Nephron progenitor cell (in vitro differentiated cells): Measurements from ENCODE around the gene SPATA18.
A peak's percentile ranks its signal among the peaks of the same experiment; 100 is the strongest.

Experiments
- DNase-seq: peaks from one replicate; pipeline ENCODE4 v3.0.0; 2021
- H3K27ac Mint-ChIP-seq: 2 replicates; pipeline ENCODE4 v1.8.0; 2021; ENCODE audit warnings: mild to moderate bottlenecking, moderate library complexity, mixed read lengths
- H3K27me3 Mint-ChIP-seq: 2 replicates; pipeline ENCODE4 v1.8.0; 2021; ENCODE audit warnings: mild to moderate bottlenecking, low read depth, mixed read lengths; ENCODE audit not compliant: poor library complexity
- H3K36me3 Mint-ChIP-seq: 2 replicates; pipeline ENCODE4 v1.8.0; 2021; ENCODE audit warnings: low read depth, mixed read lengths
- H3K4me1 Mint-ChIP-seq: 2 replicates; pipeline ENCODE4 v1.8.0; 2021; ENCODE audit warnings: mixed read lengths
- H3K4me3 Mint-ChIP-seq: 2 replicates; pipeline ENCODE4 v1.8.0; 2021; ENCODE audit warnings: mild to moderate bottlenecking, moderate library complexity, mixed read lengths
- H3K9me3 Mint-ChIP-seq: 2 replicates; pipeline ENCODE4 v1.8.0; 2021; ENCODE audit warnings: mild to moderate bottlenecking, moderate library complexity, mixed read lengths
- TF ChIP-seq, protein P1 (sequence below): fragments of 200-600 bp; sonication (generic); IDR thresholded peaks from 2 replicates; pipeline ENCODE4 v1.5.0; 2021; ENCODE audit warnings: antibody characterized with exemption

SPATA18 gene

DNA sequence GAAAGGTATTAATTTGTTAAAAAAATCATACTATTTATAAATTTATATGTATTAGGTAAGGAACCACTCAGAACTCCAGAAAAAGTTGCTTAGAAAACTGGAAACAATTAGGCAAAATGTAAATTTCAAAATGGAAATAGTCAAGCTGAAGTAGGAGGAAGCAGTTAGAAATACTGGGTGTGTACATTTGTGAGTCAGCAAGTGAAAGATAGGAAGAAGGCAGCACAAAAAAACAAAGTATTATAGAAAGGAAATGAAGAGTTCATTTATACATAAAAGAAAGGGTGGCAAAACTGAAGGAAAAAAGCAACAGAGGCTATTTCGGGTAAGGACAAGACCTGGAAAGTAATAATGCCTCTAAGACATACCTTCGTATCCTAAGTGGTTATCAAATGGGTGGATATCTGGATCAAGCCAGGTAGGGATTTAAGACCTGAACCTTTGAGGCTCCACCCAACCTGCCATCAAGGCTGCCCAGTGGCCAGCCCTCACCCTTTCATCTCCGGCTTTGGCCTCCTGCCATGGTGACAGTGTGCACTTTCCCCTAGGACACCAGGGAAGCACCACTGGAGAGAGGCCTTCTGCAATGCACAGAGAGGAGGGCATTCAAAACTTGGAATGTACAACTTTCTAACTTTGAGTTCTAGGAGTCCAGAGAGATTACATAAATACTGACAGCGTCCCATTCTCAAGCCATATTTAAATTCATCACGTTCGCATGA lies 31.0 kb upstream of the SPATA18 start, which contains the start of gene LRRC66:
LRRC66 (minus strand) TSS at position 428 of the 722 bp plus-strand sequence. CDS start 2,750 bp downstream, outside the sequence.
- H3K36me3 Mint-ChIP-seq, result peaks cover 43% of the 10 kb centered on the region
- no peaks in the 10 kb centered on the region for H3K4me1 Mint-ChIP-seq
- no peaks in the 10 kb centered on the region for H3K9me3 Mint-ChIP-seq
- H3K4me3 Mint-ChIP-seq, result no peak within 1 kb of the TSS
- no peak for DNase-seq
- H3K27ac Mint-ChIP-seq, result peak within 1 kb of the TSS; percentile 3
- H3K27me3 Mint-ChIP-seq, result no peaks in the 10 kb centered on the region
- TF ChIP-seq, protein P1, sequence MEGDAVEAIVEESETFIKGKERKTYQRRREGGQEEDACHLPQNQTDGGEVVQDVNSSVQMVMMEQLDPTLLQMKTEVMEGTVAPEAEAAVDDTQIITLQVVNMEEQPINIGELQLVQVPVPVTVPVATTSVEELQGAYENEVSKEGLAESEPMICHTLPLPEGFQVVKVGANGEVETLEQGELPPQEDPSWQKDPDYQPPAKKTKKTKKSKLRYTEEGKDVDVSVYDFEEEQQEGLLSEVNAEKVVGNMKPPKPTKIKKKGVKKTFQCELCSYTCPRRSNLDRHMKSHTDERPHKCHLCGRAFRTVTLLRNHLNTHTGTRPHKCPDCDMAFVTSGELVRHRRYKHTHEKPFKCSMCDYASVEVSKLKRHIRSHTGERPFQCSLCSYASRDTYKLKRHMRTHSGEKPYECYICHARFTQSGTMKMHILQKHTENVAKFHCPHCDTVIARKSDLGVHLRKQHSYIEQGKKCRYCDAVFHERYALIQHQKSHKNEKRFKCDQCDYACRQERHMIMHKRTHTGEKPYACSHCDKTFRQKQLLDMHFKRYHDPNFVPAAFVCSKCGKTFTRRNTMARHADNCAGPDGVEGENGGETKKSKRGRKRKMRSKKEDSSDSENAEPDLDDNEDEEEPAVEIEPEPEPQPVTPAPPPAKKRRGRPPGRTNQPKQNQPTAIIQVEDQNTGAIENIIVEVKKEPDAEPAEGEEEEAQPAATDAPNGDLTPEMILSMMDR, result no peak

- H3K27me3 Mint-ChIP-seq, result no peaks in the 10 kb centered on the region
- DNase-seq, result no peak
- H3K4me1 Mint-ChIP-seq, result no peaks in the 10 kb centered on the region
- H3K9me3 Mint-ChIP-seq, result no peaks in the 10 kb centered on the region
- no peak overlapping the region for H3K4me3 Mint-ChIP-seq
- TF ChIP-seq, protein P1, result no peak
- H3K36me3 Mint-ChIP-seq, result peaks cover 82% of the 10 kb centered on the region
- no peak overlapping the region for H3K27ac Mint-ChIP-seq
These were observed 22.1 kb upstream of the SPATA18 start for GRCh38 chr4:52028970-52029369.

GRCh38 chr4:52032005-52032404 lies 19.1 kb upstream of the SPATA18 start:
- Mint-ChIP-seq H3K27ac (peak overlapping the region; percentile 6), H3K4me3 (no peak overlapping the region), H3K9me3 (no peaks in the 10 kb centered on the region), H3K36me3 (peaks cover 77% of the 10 kb centered on the region), H3K27me3 (peaks cover 4% of the 10 kb centered on the region), H3K4me1 (peaks cover 23% of the 10 kb centered on the region)
- no peak for DNase-seq
- TF ChIP-seq, protein P1, result no peak

- Mint-ChIP-seq H3K9me3 (no peaks in the 10 kb centered on the region), H3K4me1 (peaks cover 36% of the 10 kb centered on the region), H3K36me3 (peaks cover 47% of the 10 kb centered on the region), H3K27me3 (peaks cover 11% of the 10 kb centered on the region), H3K27ac (no peak overlapping the region), H3K4me3 (peak overlapping the region; percentile 46)
- TF ChIP-seq, protein P1, result no peak
- DNase-seq, result no peak
These were observed 15.9 kb upstream of the SPATA18 start for GRCh38 chr4:52035190-52035589.

DNA sequence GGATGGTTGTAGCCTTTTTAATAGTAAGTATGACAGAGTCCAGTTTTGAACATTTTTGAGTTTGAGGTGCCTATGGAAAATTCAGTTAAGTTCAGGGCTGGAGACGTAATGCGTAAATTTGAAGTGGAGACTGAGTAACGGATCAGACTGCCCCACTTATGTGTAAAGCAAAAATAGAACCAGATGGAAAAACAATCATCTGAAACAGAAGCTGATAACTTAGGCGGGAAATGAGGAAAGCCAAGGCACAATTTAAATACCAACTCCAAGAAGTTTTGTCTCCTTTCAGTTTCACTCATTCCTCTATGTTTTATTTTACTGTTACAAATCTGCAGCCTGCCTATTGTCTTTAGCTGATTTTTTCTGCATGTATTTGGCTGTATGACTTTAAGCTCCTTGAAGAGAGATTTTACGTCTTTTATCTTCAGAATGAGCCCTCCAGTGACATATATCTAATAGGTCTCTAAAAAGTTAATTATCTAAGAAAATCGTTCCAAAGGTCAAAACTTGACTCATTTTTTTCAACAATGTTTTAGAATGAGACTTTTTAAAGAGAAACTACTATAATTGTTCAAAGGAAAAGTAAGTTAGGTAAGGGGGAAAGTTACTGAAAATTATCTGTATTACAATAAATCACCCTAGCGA lies 14.1 kb upstream of the SPATA18 start:
- peaks cover 36% of the 10 kb centered on the region for H3K4me1 Mint-ChIP-seq
- peak overlapping the region; percentile 94 for H3K4me3 Mint-ChIP-seq
- DNase-seq, result no peak
- peaks cover 24% of the 10 kb centered on the region for H3K27me3 Mint-ChIP-seq
- H3K9me3 Mint-ChIP-seq, result no peaks in the 10 kb centered on the region
- peaks cover 29% of the 10 kb centered on the region for H3K36me3 Mint-ChIP-seq
- TF ChIP-seq, protein P1, result no peak
- no peak overlapping the region for H3K27ac Mint-ChIP-seq
